GM12874 (cell line): ENCODE results near the gene CLSTN2.

Source experiments
- CTCF ChIP-seq: IDR thresholded peaks from 2 replicates; pipeline ENCODE4 v1.5.1; 2011; ENCODE audit warnings: low read depth, mild to moderate bottlenecking, control low read depth, low read length, moderate library complexity; ENCODE audit not compliant: insufficient read depth

The CLSTN2 gene

GRCh38 chr3:140007911-140008869 lies 73.2 kb downstream of the CLSTN2 start:
- no peak for TF ChIP-seq CTCF

- no peak for TF ChIP-seq CTCF
Observed at GRCh38 chr3:140010391-140010790, 75.4 kb downstream of the CLSTN2 start.

GRCh38 chr3:140011086-140011485 lies 76.1 kb downstream of the CLSTN2 start:
- no peak for TF ChIP-seq CTCF

GRCh38 chr3:140011611-140012277 lies 76.8 kb downstream of the CLSTN2 start:
- no peak for TF ChIP-seq CTCF

- TF ChIP-seq CTCF: no peak
Observed at GRCh38 chr3:140013220-140013619, 78.2 kb downstream of the CLSTN2 start.

- no peak for TF ChIP-seq CTCF
Observed at GRCh38 chr3:140014831-140015495, 80.0 kb downstream of the CLSTN2 start.

- no peak for TF ChIP-seq CTCF
Observed at GRCh38 chr3:140015741-140016140, 80.8 kb downstream of the CLSTN2 start.
